ENCODE measurements around the gene IFT81. TPM values are rescaled to one million over a fixed set of nuclear protein-coding genes. Genes with fewer than 3 reads are reported as not detected.

IFT81 gene
- total and polyA plus RNA-seq, 5 donors from 2014 or later, result 0.10 to 0.91 (median 0.14) TPM; not detected in 1

DNA sequence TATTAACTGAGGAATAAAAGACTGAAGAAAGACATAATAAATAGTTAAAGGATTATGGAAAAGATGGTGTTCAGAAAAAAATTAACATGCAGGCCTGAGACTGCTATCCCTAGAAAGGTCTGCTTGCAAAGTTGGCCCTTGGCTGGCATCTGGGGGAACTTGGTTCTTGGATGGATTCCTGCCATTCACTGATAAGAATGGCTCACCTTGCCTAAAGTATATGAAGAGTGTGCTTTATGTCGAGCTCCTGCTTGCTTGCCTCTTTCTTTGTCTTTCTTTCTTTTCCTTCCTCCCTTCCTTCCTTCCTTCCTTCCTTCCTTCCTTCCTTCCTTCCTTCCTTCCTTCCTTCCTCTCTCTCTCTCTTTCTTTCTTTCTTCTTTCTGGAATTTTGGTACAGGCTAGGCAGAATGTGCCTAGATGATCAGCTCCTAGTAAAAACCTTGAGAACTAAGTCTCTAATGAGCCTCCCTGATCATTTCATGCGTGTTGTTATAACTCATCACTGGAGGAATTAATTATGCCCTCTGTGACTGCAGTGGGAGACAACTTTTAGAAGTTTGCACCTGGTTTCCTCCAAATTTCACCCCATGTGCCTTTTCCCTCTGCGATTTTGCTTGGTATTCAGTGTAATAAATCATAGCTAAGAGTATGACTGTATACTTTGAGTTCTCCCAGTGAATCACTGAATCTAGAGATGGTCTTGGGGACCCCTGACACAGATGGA is 44.7 kb downstream of the IFT81 start:
- no peaks in the 10 kb centered on the region for H3K36me3 ChIP-seq (ENCODE audit: control insufficient read depth, insufficient read depth, low read length)
- no peaks in the 10 kb centered on the region for H3K4me1 ChIP-seq (ENCODE audit: control insufficient read depth, insufficient read depth, low read length, poor library complexity, severe bottlenecking)
- Mint-ChIP-seq H3K27me3 (no peaks in the 10 kb centered on the region), H3K4me1 (peaks cover 0 to 4% (median 0%) of the 10 kb centered on the region in 4 donors), H3K36me3 (no peaks in the 10 kb centered on the region), H3K9me3 (peaks cover 0 to 1% (median 0%) of the 10 kb centered on the region in 7 donors), H3K4me3 (no peak overlapping the region), H3K27ac (no peak overlapping the region)
- ATAC-seq (ENCODE audit: low read depth in 2 of 2), result no peak
- no peaks in the 10 kb centered on the region for H3K27me3 ChIP-seq (ENCODE audit: control insufficient read depth, insufficient read depth, low read length)
- no peak for DNase-seq
- no peak overlapping the region for H3K27ac ChIP-seq (ENCODE audit: insufficient read depth, low read length, poor library complexity, severe bottlenecking)
- H3K4me3 ChIP-seq (ENCODE audit: low read depth, low read length), result no peak overlapping the region
- no peaks in the 10 kb centered on the region for H3K9me3 ChIP-seq (ENCODE audit: control insufficient read depth in 2 of 2, low read length in 2 of 2)

- no peak overlapping the region for H3K4me3 ChIP-seq (ENCODE audit: low read depth, low read length)
- no peaks in the 10 kb centered on the region for H3K27me3 ChIP-seq (ENCODE audit: control insufficient read depth, insufficient read depth, low read length)
- no peak for ATAC-seq (ENCODE audit: low read depth in 2 of 2)
- H3K27ac ChIP-seq (ENCODE audit: insufficient read depth, low read length, poor library complexity, severe bottlenecking), result no peak overlapping the region
- H3K4me1 Mint-ChIP-seq, result peaks cover 0 to 4% (median 0%) of the 10 kb centered on the region in 4 donors
- no peak overlapping the region for H3K4me3 Mint-ChIP-seq
- H3K9me3 Mint-ChIP-seq, result peaks cover 0 to 1% (median 0%) of the 10 kb centered on the region in 7 donors
- no peaks in the 10 kb centered on the region for H3K4me1 ChIP-seq (ENCODE audit: control insufficient read depth, insufficient read depth, low read length, poor library complexity, severe bottlenecking)
- no peaks in the 10 kb centered on the region for H3K36me3 ChIP-seq (ENCODE audit: control insufficient read depth, insufficient read depth, low read length)
- no peaks in the 10 kb centered on the region for H3K9me3 ChIP-seq (ENCODE audit: control insufficient read depth in 2 of 2, low read length in 2 of 2)
- H3K27ac Mint-ChIP-seq, result no peak overlapping the region
- no peaks in the 10 kb centered on the region for H3K36me3 Mint-ChIP-seq
- no peaks in the 10 kb centered on the region for H3K27me3 Mint-ChIP-seq
- no peak for DNase-seq
Observed at GRCh38 chr12:110170535-110171185, 46.5 kb downstream of the IFT81 start.

DNA sequence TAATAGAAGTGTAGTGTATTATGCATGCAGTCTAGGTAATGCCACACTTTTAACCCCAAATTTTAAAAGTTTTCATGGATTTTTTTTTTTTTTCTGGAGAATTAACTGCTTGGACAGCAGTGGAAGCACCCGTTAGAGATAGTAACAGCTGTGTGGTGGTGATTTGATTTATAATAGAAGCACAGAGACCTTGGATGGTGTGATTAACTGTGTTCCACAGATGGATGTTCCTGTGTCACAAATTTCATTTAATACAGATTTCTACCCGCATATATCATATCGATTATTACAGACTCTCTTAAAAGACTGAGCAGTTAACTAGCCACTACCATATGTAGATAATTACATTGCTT is 47.0 kb downstream of the IFT81 start:
- ATAC-seq (ENCODE audit: low read depth in 2 of 2) (no peak), DNase-seq (no peak)
- Histone ChIP-seq H3K27me3 (ENCODE audit: control insufficient read depth, insufficient read depth, low read length) (no peaks in the 10 kb centered on the region), H3K27ac (ENCODE audit: insufficient read depth, low read length, poor library complexity, severe bottlenecking) (no peak overlapping the region), H3K36me3 (ENCODE audit: control insufficient read depth, insufficient read depth, low read length) (no peaks in the 10 kb centered on the region), H3K9me3 (ENCODE audit: control insufficient read depth in 2 of 2, low read length in 2 of 2) (no peaks in the 10 kb centered on the region), H3K4me3 (ENCODE audit: low read depth, low read length) (no peak overlapping the region), H3K4me1 (ENCODE audit: control insufficient read depth, insufficient read depth, low read length, poor library complexity, severe bottlenecking) (no peaks in the 10 kb centered on the region)
- Mint-ChIP-seq H3K27ac (no peak overlapping the region), H3K36me3 (no peaks in the 10 kb centered on the region), H3K27me3 (no peaks in the 10 kb centered on the region), H3K4me3 (no peak overlapping the region), H3K9me3 (peaks cover 0 to 3% (median 0%) of the 10 kb centered on the region in 7 donors), H3K4me1 (peaks cover 0 to 4% (median 0%) of the 10 kb centered on the region in 4 donors)

DNA sequence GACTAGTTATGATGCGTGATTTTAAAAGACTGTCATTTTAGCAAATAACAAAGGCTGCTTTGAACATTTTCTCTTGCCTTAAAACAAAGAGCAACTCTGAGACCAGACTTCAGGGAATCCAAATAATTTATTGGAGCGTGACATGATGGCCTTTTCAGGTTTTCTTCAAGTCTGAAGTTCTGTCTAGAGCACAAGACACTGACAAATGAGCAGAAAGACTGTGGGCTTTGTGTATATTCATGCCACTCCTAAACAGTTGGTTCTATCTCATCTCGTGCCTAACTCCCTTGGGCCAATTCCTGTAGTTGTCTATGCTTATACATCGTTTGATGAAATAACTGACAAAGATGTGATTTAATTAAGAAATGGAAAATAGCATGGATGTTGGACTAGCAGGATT is 47.5 kb downstream of the IFT81 start:
- Mint-ChIP-seq H3K4me1 (peaks cover 0 to 4% (median 0%) of the 10 kb centered on the region in 4 donors), H3K36me3 (no peaks in the 10 kb centered on the region), H3K9me3 (peaks cover 0 to 3% (median 0%) of the 10 kb centered on the region in 7 donors), H3K4me3 (no peak overlapping the region), H3K27ac (no peak overlapping the region), H3K27me3 (no peaks in the 10 kb centered on the region)
- ATAC-seq (ENCODE audit: low read depth in 2 of 2), result no peak
- H3K9me3 ChIP-seq (ENCODE audit: control insufficient read depth in 2 of 2, low read length in 2 of 2), result no peaks in the 10 kb centered on the region
- no peak for DNase-seq
- H3K27ac ChIP-seq (ENCODE audit: insufficient read depth, low read length, poor library complexity, severe bottlenecking), result no peak overlapping the region
- H3K27me3 ChIP-seq (ENCODE audit: control insufficient read depth, insufficient read depth, low read length), result no peaks in the 10 kb centered on the region
- no peak overlapping the region for H3K4me3 ChIP-seq (ENCODE audit: low read depth, low read length)
- H3K36me3 ChIP-seq (ENCODE audit: control insufficient read depth, insufficient read depth, low read length), result no peaks in the 10 kb centered on the region
- H3K4me1 ChIP-seq (ENCODE audit: control insufficient read depth, insufficient read depth, low read length, poor library complexity, severe bottlenecking), result no peaks in the 10 kb centered on the region

- peaks cover 0 to 2% (median 0%) of the 10 kb centered on the region in 7 donors for H3K9me3 Mint-ChIP-seq
- Histone ChIP-seq H3K4me1 (ENCODE audit: control insufficient read depth, insufficient read depth, low read length, poor library complexity, severe bottlenecking) (no peaks in the 10 kb centered on the region), H3K9me3 (ENCODE audit: control insufficient read depth in 2 of 2, low read length in 2 of 2) (no peaks in the 10 kb centered on the region), H3K27me3 (ENCODE audit: control insufficient read depth, insufficient read depth, low read length) (no peaks in the 10 kb centered on the region), H3K27ac (ENCODE audit: insufficient read depth, low read length, poor library complexity, severe bottlenecking) (no peak overlapping the region), H3K4me3 (ENCODE audit: low read depth, low read length) (no peak overlapping the region), H3K36me3 (ENCODE audit: control insufficient read depth, insufficient read depth, low read length) (no peaks in the 10 kb centered on the region)
- no peak overlapping the region for H3K27ac Mint-ChIP-seq
- ATAC-seq (ENCODE audit: low read depth in 2 of 2) (no peak), DNase-seq (no peak)
- H3K27me3 Mint-ChIP-seq, result no peaks in the 10 kb centered on the region
- H3K4me1 Mint-ChIP-seq, result no peaks in the 10 kb centered on the region
- no peak overlapping the region for H3K4me3 Mint-ChIP-seq
- no peaks in the 10 kb centered on the region for H3K36me3 Mint-ChIP-seq
Observed at GRCh38 chr12:110174373-110174996, 50.3 kb downstream of the IFT81 start.

DNA sequence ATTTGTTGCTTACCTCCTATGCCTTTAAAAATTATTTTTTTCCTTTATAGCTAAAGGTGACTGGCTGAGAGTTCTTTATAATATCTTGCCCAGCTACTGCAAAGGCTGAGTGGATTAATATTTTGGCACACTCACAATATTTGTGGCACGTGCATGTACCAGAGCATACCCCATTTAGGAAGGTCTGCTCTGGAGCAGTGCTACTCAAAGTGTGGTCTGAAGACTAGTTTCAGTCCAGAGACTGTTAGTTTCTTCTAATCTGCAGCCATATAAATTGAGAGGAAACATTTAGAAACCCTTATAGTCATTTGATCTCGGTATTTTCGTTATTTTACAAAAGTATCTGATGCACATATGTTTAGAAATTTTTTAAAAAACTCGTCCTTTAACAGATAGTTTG is 51.0 kb downstream of the IFT81 start:
- H3K27ac ChIP-seq (ENCODE audit: insufficient read depth, low read length, poor library complexity, severe bottlenecking), result no peak overlapping the region
- Mint-ChIP-seq H3K4me3 (no peak overlapping the region), H3K27ac (no peak overlapping the region), H3K27me3 (no peaks in the 10 kb centered on the region), H3K9me3 (peaks cover 0 to 2% (median 0%) of the 10 kb centered on the region in 7 donors), H3K4me1 (no peaks in the 10 kb centered on the region), H3K36me3 (no peaks in the 10 kb centered on the region)
- H3K4me3 ChIP-seq (ENCODE audit: low read depth, low read length), result no peak overlapping the region
- DNase-seq (no peak), ATAC-seq (ENCODE audit: low read depth in 2 of 2) (no peak)
- no peaks in the 10 kb centered on the region for H3K36me3 ChIP-seq (ENCODE audit: control insufficient read depth, insufficient read depth, low read length)
- H3K4me1 ChIP-seq (ENCODE audit: control insufficient read depth, insufficient read depth, low read length, poor library complexity, severe bottlenecking), result no peaks in the 10 kb centered on the region
- H3K27me3 ChIP-seq (ENCODE audit: control insufficient read depth, insufficient read depth, low read length), result no peaks in the 10 kb centered on the region
- no peaks in the 10 kb centered on the region for H3K9me3 ChIP-seq (ENCODE audit: control insufficient read depth in 2 of 2, low read length in 2 of 2)

GRCh38 chr12:110176745-110177144 is 52.6 kb downstream of the IFT81 start:
- Mint-ChIP-seq H3K9me3 (peaks cover 0 to 2% (median 0%) of the 10 kb centered on the region in 7 donors), H3K27me3 (no peaks in the 10 kb centered on the region), H3K4me3 (no peak overlapping the region), H3K36me3 (no peaks in the 10 kb centered on the region), H3K27ac (no peak overlapping the region), H3K4me1 (no peaks in the 10 kb centered on the region)
- Histone ChIP-seq H3K4me3 (ENCODE audit: low read depth, low read length) (no peak overlapping the region), H3K27ac (ENCODE audit: insufficient read depth, low read length, poor library complexity, severe bottlenecking) (no peak overlapping the region), H3K9me3 (ENCODE audit: control insufficient read depth in 2 of 2, low read length in 2 of 2) (no peaks in the 10 kb centered on the region), H3K36me3 (ENCODE audit: control insufficient read depth, insufficient read depth, low read length) (no peaks in the 10 kb centered on the region), H3K4me1 (ENCODE audit: control insufficient read depth, insufficient read depth, low read length, poor library complexity, severe bottlenecking) (no peaks in the 10 kb centered on the region), H3K27me3 (ENCODE audit: control insufficient read depth, insufficient read depth, low read length) (no peaks in the 10 kb centered on the region)
- ATAC-seq (ENCODE audit: low read depth in 2 of 2) (no peak), DNase-seq (no peak)

Measured in CD4-positive, CD25-positive, alpha-beta regulatory T cell (primary cell).